ENCODE data around the gene MMP2.

The MMP2 gene

DNA sequence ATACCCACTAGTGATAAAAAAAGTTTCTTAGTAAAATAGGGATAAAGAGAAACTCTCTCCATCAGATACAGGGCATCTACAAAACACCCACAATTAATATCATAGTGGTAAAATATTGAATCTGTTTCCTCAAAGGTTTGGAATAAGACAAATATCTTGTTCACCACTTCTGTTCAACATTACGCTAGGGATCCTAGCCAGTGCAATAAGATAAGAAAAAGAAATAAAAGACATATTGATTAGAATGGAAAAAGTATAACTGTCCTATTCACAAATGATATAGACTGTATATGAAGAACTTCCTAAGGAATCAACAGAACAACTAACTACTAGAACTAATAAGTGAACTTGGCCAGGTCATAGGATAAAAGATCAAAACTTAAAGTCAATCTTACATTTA, 42.8 kb downstream of the MMP2 start:
- no peak for DNase-seq

DNA sequence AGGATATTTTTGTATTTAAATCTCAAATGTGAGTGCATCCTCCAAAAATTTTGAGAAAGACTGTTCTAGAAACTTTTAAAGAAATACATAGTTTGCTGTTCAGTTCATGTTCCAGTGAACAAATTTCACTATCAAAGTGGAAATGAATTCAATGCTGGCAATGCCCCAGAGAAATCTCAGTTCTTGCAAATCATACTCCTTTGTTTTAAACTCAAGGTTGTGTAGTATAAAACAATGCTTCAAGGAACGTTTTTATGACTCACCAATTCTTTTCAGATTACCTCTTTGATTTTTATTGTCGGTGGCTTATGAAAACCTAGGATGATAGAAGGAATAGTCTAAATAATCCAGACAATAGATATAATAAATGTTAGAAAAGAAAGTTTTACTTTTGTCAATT, 47.4 kb downstream of the MMP2 start:
- DNase-seq = no peak

- no peak for DNase-seq
Observed at GRCh38 chr16:55527885-55528284, 48.9 kb downstream of the MMP2 start.

DNA sequence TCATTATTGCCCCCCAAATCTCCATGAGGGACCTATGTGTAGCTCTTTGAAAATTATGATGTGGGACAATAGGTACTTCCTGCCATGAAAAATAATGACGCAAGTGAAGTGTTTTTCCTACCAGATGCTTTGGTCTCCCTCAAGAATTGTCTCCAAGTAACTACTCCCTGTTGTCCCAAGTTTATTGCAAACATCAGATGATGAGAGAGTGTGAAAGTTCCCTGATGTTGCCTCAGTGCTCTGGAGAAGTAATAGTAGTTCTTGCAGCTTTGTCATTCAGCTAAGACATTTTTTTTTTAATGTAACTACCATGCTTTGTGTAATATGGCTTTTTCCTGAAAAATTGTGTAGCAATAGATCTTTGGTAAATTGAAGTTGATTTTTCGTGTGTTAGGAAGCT, 50.0 kb downstream of the MMP2 start:
- DNase-seq = no peak

GRCh38 chr16:55530316-55530856, 51.4 kb downstream of the MMP2 start:
- DNase-seq = no peak

DNA sequence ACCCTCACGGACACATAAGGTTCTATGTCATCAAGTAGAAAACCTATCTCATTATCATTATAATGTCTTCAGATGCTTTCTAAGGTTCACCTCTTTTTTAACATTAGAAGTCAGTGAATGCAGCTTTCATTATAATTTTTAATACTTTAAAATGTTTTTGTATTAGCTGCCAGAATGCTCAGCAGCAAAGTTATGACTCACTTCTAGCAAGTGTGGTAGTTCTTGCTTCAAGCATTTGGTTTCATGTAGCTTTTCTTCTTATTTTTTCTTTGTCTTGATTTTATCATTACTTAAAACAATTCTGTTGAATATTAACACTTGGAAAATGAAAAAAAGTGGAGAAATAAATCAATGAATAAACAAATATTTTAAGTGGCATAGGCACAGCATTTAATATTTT, 53.2 kb downstream of the MMP2 start:
- DNase-seq = no peak

DNA sequence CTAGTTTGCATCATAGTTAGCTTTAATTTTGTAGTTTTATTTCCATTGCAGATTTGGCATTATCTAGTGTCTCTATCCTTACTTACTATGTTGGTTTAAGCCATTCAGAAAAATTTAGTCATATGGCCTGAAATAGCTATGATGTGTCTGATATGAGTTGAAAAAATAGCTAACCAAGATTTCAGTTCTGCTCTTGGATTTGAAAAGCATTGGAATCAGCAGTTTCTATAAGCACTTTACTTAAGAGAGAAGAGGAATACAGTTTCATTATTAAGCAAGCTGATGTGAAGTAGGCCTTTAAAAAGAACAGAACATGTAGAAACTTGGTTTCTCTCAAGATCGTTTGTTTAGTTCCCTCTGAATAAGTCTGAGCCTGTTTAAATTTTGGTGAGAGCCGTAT, 55.8 kb downstream of the MMP2 start:
- no peak for DNase-seq

DNA sequence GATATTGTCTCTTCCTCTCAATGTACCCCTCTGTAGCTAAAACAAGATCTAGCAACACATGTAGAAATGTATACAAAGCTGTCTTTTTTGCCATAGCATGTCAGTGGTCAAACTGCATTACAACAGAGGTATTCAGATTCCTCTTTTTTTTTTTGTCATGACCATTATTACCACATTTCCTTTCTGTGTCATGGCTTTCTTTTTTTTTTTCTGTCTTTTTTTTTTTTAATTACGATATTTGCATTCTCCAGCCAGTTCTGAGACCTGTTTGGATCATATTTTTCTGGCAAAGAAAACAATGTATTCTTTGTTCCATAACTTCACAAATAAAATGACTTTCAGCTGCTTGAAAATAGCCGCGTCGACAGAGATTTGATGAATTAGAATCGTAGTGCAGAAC, 60.1 kb downstream of the MMP2 start:
- DNase-seq = no peak

- no peak for DNase-seq
Observed at GRCh38 chr16:55539488-55539887, 60.5 kb downstream of the MMP2 start.

- DNase-seq = no peak
Observed at GRCh38 chr16:55540221-55540620, 61.2 kb downstream of the MMP2 start.

- no peak for DNase-seq
Observed at GRCh38 chr16:55542459-55543082, 63.6 kb downstream of the MMP2 start.

DNA sequence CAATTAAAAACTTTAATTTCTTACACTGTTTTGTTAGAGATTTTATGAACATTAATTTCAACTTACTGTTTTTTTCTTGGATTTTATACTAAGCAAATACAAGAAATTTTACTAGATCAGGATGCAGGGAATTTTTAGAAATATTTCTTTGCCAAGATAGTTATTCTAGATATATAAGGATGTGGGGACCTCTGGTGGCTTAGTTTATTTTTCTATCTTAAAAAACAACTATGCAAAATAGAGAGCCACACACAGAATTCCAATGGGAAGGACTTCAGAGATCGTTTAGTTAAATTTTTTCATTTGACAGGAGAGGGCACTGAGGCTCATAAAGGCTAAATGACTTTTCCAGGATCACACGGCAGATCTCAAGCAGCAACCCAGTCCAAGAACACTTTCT, 64.5 kb downstream of the MMP2 start:
- DNase-seq = no peak

DNA sequence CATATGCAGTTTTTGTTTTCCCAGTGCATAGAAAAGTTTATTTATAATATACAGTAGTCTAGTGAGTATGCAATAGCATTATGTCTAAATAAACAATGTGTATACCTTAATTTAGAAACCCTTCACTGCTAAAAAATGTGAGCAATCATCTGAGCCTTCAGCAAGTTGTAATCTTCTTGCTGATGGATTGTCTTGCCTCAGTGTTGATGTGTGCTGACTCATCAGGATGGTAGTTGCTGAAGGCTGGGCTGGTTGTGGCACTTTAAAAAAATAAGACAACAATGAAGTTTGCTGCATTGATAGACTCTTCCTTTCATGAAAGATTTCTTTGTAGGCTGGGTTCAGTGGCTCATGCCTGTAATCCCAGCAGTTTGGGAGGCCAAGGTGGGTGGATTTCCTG, 73.6 kb downstream of the MMP2 start:
- DNase-seq = no peak

GRCh38 chr16:55555436-55555835, 76.4 kb downstream of the MMP2 start:
- no peak for DNase-seq

Measured in activated gamma-delta T cell treated with Interleukin-2 at 50 U/mL for 16 hours (primary cell).